Natural killer cell (primary cell): ENCODE results near the gene SOX11. TPM values are rescaled to one million over a fixed set of nuclear protein-coding genes. Genes with fewer than 3 reads are reported as not detected.
"Not testable (repeated sequence)": the region's sequence is repeated elsewhere in the genome, so short reads cannot be mapped to it uniquely, and the experiment has no call there.

ENCODE experiments used
- ATAC-seq, 3 donors: fragments of 150-1000 bp in 2 of 3; fragments of 200-7000 bp in 1 of 3; cut with Tn5 transposase; 1 replicate in 1 of 3; 2 replicates in 2 of 3; pipeline ENCODE4 v1.10.0; 2021; ENCODE audit warnings: mild to moderate bottlenecking in 2 of 3, moderate library complexity in 2 of 3
- DNase-seq, 2 donors: peaks; one replicate each; pipeline versions ENCODE4 v3.0.0 to v3.0.0-alpha.2; 2013 to 2021; ENCODE audit warnings: mixed read lengths in 1 of 2
- H3K27ac ChIP-seq: one replicate; pipeline ENCODE4 v1.5.1; 2013; ENCODE audit warnings: mild to moderate bottlenecking, low read length
- H3K27me3 ChIP-seq: one replicate; pipeline ENCODE4 v1.6.1; 2013; ENCODE audit warnings: low read length; ENCODE audit not compliant: control insufficient read depth, insufficient read depth
- H3K36me3 ChIP-seq: one replicate; pipeline ENCODE4 v1.6.1; 2013; ENCODE audit warnings: low read length; ENCODE audit not compliant: control insufficient read depth, insufficient read depth
- H3K4me1 ChIP-seq: one replicate; pipeline ENCODE4 v1.6.1; 2013; ENCODE audit warnings: low read length; ENCODE audit not compliant: control insufficient read depth, insufficient read depth
- H3K4me3 ChIP-seq: one replicate; pipeline ENCODE4 v1.5.1; 2013; ENCODE audit warnings: low read length
- H3K9me3 ChIP-seq: one replicate; pipeline ENCODE4 v1.6.1; 2013; ENCODE audit warnings: low read length; ENCODE audit not compliant: control insufficient read depth, insufficient read depth
- H3K27ac Mint-ChIP-seq, 2 donors: one replicate each; pipeline ENCODE4 v1.8.0; 2022; ENCODE audit warnings: mild to moderate bottlenecking in 2 of 2, mixed read lengths in 2 of 2, moderate library complexity in 1 of 2
- H3K27me3 Mint-ChIP-seq, 2 donors: one replicate each; pipeline ENCODE4 v1.8.0; 2022; ENCODE audit warnings: low read depth in 2 of 2, mixed read lengths in 2 of 2
- H3K36me3 Mint-ChIP-seq: one replicate; pipeline ENCODE4 v1.8.0; 2022; ENCODE audit warnings: mixed read lengths
- H3K4me1 Mint-ChIP-seq, 2 donors: one replicate each; pipeline ENCODE4 v1.8.0; 2022; ENCODE audit warnings: mixed read lengths in 2 of 2
- H3K4me3 Mint-ChIP-seq: one replicate; pipeline ENCODE4 v1.8.0; 2022; ENCODE audit warnings: mild to moderate bottlenecking, moderate library complexity, mixed read lengths
- H3K9me3 Mint-ChIP-seq, 2 donors: one replicate each; pipeline ENCODE4 v1.8.0; 2022; ENCODE audit warnings: mixed read lengths in 2 of 2
- CTCF ChIP-seq: fragments of 200-600 bp; IDR thresholded peaks from one replicate; pipeline ENCODE4 v1.8.0; 2022; ENCODE audit warnings: antibody characterized with exemption
- WGBS: methylation state at CpG from one replicate; pipeline ENCODE4 v1.1.7; 2013; ENCODE audit warnings: missing lambda C conversion rate; ENCODE audit not compliant: insufficient coverage; 5-methylcytosine and 5-hydroxymethylcytosine counted together
- intact Hi-C: fragments of 100-400 bp; cut with micrococcal nuclease; formaldehyde crosslinking; loops from one replicate; pipeline ENCODE4 v1.14.2; 2022
- total RNA-seq, 4 donors: library from RNA; stranded (reverse); fragments of 120-200 nt in 1 of 4; gene quantifications; one replicate each; pipeline versions ENCODE4 v1.2.3 to v1.2.4, GENCODE V29; 2013 to 2022

SOX11 gene
- not detected for total RNA-seq
- 0.02 TPM for total RNA-seq (2013)

GRCh38 chr2:5691985-5692529 lies at the start of gene SOX11:
Gene SOX11 (plus strand): TSS chr2:5692384. CDS start chr2:5692722, 338 bp downstream.
- Histone ChIP-seq H3K4me3 (no peak within 1 kb of the TSS), H3K9me3 (no peaks in the 10 kb centered on the region), H3K36me3 (no peaks in the 10 kb centered on the region), H3K27ac (no peak within 1 kb of the TSS), H3K4me1 (peaks cover 2% of the 10 kb centered on the region), H3K27me3 (peaks cover 16% of the 10 kb centered on the region)
- intact Hi-C loops = no loop called here
- TF ChIP-seq CTCF = no peak
- H3K9me3 Mint-ChIP-seq = no peaks in the 10 kb centered on the region
- ATAC-seq (no peak), DNase-seq (no peak)
- no peak within 1 kb of the TSS for H3K27ac Mint-ChIP-seq
- no peaks in the 10 kb centered on the region for H3K4me1 Mint-ChIP-seq
- H3K4me3 Mint-ChIP-seq = no peak within 1 kb of the TSS
- H3K27me3 Mint-ChIP-seq = peaks cover 36 to 37% of the 10 kb centered on the region in 2 donors
- 6% methylated on average over 55 of the region's 60 CpGs for WGBS
- peaks cover 19% of the 10 kb centered on the region for H3K36me3 Mint-ChIP-seq

- H3K27me3 Mint-ChIP-seq, H3K9me3 Mint-ChIP-seq, H3K27me3 ChIP-seq, H3K4me3 Mint-ChIP-seq, H3K36me3 ChIP-seq, H3K4me1 ChIP-seq, H3K4me3 ChIP-seq, H3K9me3 ChIP-seq, H3K4me1 Mint-ChIP-seq, H3K27ac Mint-ChIP-seq, DNase-seq, H3K27ac ChIP-seq, intact Hi-C loops, H3K36me3 Mint-ChIP-seq, ATAC-seq: not testable (repeated sequence)
- 67% methylated on average over 1 of the region's 2 CpGs for WGBS
Measured at GRCh38 chr2:5652734-5653133, 39.5 kb upstream of the SOX11 start.

- H3K36me3 Mint-ChIP-seq, H3K36me3 ChIP-seq, H3K27me3 Mint-ChIP-seq, H3K4me1 Mint-ChIP-seq, H3K27me3 ChIP-seq, H3K27ac Mint-ChIP-seq, H3K9me3 Mint-ChIP-seq, ATAC-seq, H3K4me1 ChIP-seq, H3K9me3 ChIP-seq, H3K4me3 Mint-ChIP-seq, H3K4me3 ChIP-seq, intact Hi-C loops, H3K27ac ChIP-seq, DNase-seq: not testable (repeated sequence)
- WGBS = 76% methylated on average over 3 of the region's 4 CpGs
Measured at GRCh38 chr2:5653756-5654155, 38.4 kb upstream of the SOX11 start.

GRCh38 chr2:5657231-5657630 lies 35.0 kb upstream of the SOX11 start:
- Mint-ChIP-seq H3K9me3 (peaks cover 7 to 8% of the 10 kb centered on the region in 2 donors), H3K4me3 (no peak overlapping the region), H3K27me3 (no peaks in the 10 kb centered on the region), H3K4me1 (no peaks in the 10 kb centered on the region), H3K27ac (no peak overlapping the region), H3K36me3 (no peaks in the 10 kb centered on the region)
- H3K9me3 ChIP-seq = peaks cover 3% of the 10 kb centered on the region
- WGBS = 93% methylated on average over 3 of the region's 4 CpGs
- H3K36me3 ChIP-seq = no peaks in the 10 kb centered on the region
- H3K27ac ChIP-seq = no peak overlapping the region
- no peak for ATAC-seq
- H3K4me1 ChIP-seq = no peaks in the 10 kb centered on the region
- intact Hi-C loops = no loop called here
- no peak overlapping the region for H3K4me3 ChIP-seq
- TF ChIP-seq CTCF = no peak
- DNase-seq = no peak
- H3K27me3 ChIP-seq = no peaks in the 10 kb centered on the region
